HepG2 (cell line): ENCODE data around the gene MEIOC. TPM values are rescaled to one million over a fixed set of nuclear protein-coding genes. Genes with fewer than 3 reads are reported as not detected.

Source experiments
- ATF2 ChIP-seq: sonication (generic); formaldehyde crosslinking; IDR thresholded peaks from 2 replicates; pipeline ENCODE4 v1.4.0; 2020; ENCODE audit warnings: missing genetic modification reagents
- GPN1 ChIP-seq: sonication (generic); formaldehyde crosslinking; IDR thresholded peaks from 2 replicates; pipeline ENCODE4 v1.5.1; 2020; ENCODE audit warnings: missing genetic modification reagents, borderline replicate concordance
- KLF11 ChIP-seq: IDR thresholded peaks from 2 replicates; pipeline ENCODE4 v1.6.1; 2016; ENCODE audit warnings: missing compliant biosample characterization
- NCOR1 ChIP-seq: fragments of 200-600 bp; sonication (generic); IDR thresholded peaks from 2 replicates; pipeline ENCODE4 v1.7.0; 2017; ENCODE audit warnings: antibody characterized with exemption, low read length, borderline replicate concordance
- ONECUT2 ChIP-seq: sonication (generic); formaldehyde crosslinking; IDR thresholded peaks from 2 replicates; pipeline ENCODE4 v1.4.0; 2020; ENCODE audit warnings: missing genetic modification reagents
- POLR2G ChIP-seq: fragments of 200-400 bp; formaldehyde crosslinking; IDR thresholded peaks from 2 replicates; pipeline ENCODE4 v1.6.1; 2018; ENCODE audit warnings: mild to moderate bottlenecking, low read depth, low read length, moderate library complexity
- SMAD9 ChIP-seq: sonication (generic); formaldehyde crosslinking; IDR thresholded peaks from 2 replicates; pipeline ENCODE4 v1.5.1; 2020; ENCODE audit warnings: mild to moderate bottlenecking, missing genetic modification reagents
- TCF7L2 ChIP-seq: IDR thresholded peaks from 2 replicates; pipeline ENCODE4 v1.6.1; 2011; ENCODE audit warnings: mild to moderate bottlenecking, low read depth, low read length, moderate library complexity
- ZC3H4 ChIP-seq: sonication (generic); formaldehyde crosslinking; IDR thresholded peaks from 2 replicates; pipeline ENCODE4 v1.4.0; 2020; ENCODE audit warnings: missing genetic modification reagents, borderline replicate concordance
- ZKSCAN1 ChIP-seq: fragments of 150-350 bp; IDR thresholded peaks from 2 replicates; pipeline ENCODE4 v1.6.1; 2014; ENCODE audit warnings: low read length
- ZNF337 ChIP-seq: sonication (generic); formaldehyde crosslinking; IDR thresholded peaks from 2 replicates; pipeline ENCODE4 v1.5.1; 2020; ENCODE audit warnings: missing genetic modification reagents, low read depth, mild to moderate bottlenecking, borderline replicate concordance
- ZNF713 ChIP-seq: sonication (generic); formaldehyde crosslinking; IDR thresholded peaks from 2 replicates; pipeline ENCODE4 v1.4.0; 2020; ENCODE audit warnings: mild to moderate bottlenecking, missing genetic modification reagents
- ZNF788 ChIP-seq: sonication (generic); formaldehyde crosslinking; IDR thresholded peaks from 2 replicates; pipeline ENCODE4 v1.5.0; 2020; ENCODE audit warnings: mild to moderate bottlenecking, missing genetic modification reagents, borderline replicate concordance
- ZNF816 ChIP-seq: sonication (generic); formaldehyde crosslinking; IDR thresholded peaks from 2 replicates; pipeline ENCODE4 v1.8.0; 2022; ENCODE audit warnings: missing genetic modification reagents, mild to moderate bottlenecking, borderline replicate concordance
- ZSCAN9 ChIP-seq: IDR thresholded peaks from 2 replicates; pipeline ENCODE4 v1.6.1; 2016; ENCODE audit warnings: borderline replicate concordance
- polyA plus RNA-seq, 8 experiments: library from polyadenylated mRNA; depleted of rRNA in 3 of 8; stranded (reverse) in 7 of 8; unstranded in 1 of 8; fragments of >200 nt; fragmentation: Illumina TruSeq in 4 of 8; extraction: Trizol in 4 of 8; gene quantifications; 2 replicates each; pipeline versions ENCODE4 v1.2.1 to v1.2.3, GENCODE V29; 2011 to 2016; ENCODE audit warnings: low read depth in 4 of 8, missing spikeins in 1 of 8, mixed read lengths in 1 of 8; ENCODE audit not compliant: insufficient read depth in 1 of 8
- total RNA-seq, 5 experiments: library from RNA; depleted of rRNA; stranded (reverse); fragments of >200 nt; fragmentation: Illumina TruSeq; extraction: Trizol; gene quantifications; 2 replicates each; pipeline ENCODE4 v1.2.3, GENCODE V29; 2016; ENCODE audit warnings: low read depth in 1 of 5
- TF ChIP-seq, protein P1 (sequence below): sonication (generic); formaldehyde crosslinking; IDR thresholded peaks from 2 replicates; pipeline ENCODE4 v1.5.0; 2020; ENCODE audit warnings: mild to moderate bottlenecking, missing genetic modification reagents, borderline replicate concordance
- TF ChIP-seq, protein P2 (sequence below): sonication (generic); formaldehyde crosslinking; IDR thresholded peaks from 2 replicates; pipeline ENCODE4 v1.4.0; 2020; ENCODE audit warnings: missing genetic modification reagents, low read depth, mild to moderate bottlenecking, borderline replicate concordance

The MEIOC gene
- total and polyA plus RNA-seq, 2 of the 13 experiments (the other 11 are each of a cell fraction or from before 2014, with no cell fraction given), result 0.04 to 0.15 TPM

- TF ChIP-seq ZNF713 (peak; percentile 95; the same call in 1 of the 2 replicates), TCF7L2 (no peak), KLF11 (CRISPR knock-in tag) (no peak), ONECUT2 (CRISPR knock-in tag) (no peak; the same call in none of the 2 replicates), ZSCAN9 (peak; percentile 57), ZNF788 (CRISPR knock-in tag) (peak; percentile 96), GPN1 (CRISPR knock-in tag) (no peak; the same call in 1 of the 2 replicates), ZNF337 (peak; percentile 89; the same call in 1 of the 2 replicates), SMAD9 (CRISPR knock-in tag) (peak; percentile 51; the same call in 1 of the 2 replicates), NCOR1 (peak; percentile 45; the same call in 1 of the 2 replicates), ZC3H4 (CRISPR knock-in tag) (no peak), ATF2 (peak; percentile 34; the same call in 1 of the 2 replicates), ZNF816 (peak; percentile 96), POLR2G (peak; percentile 99), ZKSCAN1 (no peak)
- TF ChIP-seq, protein P1, sequence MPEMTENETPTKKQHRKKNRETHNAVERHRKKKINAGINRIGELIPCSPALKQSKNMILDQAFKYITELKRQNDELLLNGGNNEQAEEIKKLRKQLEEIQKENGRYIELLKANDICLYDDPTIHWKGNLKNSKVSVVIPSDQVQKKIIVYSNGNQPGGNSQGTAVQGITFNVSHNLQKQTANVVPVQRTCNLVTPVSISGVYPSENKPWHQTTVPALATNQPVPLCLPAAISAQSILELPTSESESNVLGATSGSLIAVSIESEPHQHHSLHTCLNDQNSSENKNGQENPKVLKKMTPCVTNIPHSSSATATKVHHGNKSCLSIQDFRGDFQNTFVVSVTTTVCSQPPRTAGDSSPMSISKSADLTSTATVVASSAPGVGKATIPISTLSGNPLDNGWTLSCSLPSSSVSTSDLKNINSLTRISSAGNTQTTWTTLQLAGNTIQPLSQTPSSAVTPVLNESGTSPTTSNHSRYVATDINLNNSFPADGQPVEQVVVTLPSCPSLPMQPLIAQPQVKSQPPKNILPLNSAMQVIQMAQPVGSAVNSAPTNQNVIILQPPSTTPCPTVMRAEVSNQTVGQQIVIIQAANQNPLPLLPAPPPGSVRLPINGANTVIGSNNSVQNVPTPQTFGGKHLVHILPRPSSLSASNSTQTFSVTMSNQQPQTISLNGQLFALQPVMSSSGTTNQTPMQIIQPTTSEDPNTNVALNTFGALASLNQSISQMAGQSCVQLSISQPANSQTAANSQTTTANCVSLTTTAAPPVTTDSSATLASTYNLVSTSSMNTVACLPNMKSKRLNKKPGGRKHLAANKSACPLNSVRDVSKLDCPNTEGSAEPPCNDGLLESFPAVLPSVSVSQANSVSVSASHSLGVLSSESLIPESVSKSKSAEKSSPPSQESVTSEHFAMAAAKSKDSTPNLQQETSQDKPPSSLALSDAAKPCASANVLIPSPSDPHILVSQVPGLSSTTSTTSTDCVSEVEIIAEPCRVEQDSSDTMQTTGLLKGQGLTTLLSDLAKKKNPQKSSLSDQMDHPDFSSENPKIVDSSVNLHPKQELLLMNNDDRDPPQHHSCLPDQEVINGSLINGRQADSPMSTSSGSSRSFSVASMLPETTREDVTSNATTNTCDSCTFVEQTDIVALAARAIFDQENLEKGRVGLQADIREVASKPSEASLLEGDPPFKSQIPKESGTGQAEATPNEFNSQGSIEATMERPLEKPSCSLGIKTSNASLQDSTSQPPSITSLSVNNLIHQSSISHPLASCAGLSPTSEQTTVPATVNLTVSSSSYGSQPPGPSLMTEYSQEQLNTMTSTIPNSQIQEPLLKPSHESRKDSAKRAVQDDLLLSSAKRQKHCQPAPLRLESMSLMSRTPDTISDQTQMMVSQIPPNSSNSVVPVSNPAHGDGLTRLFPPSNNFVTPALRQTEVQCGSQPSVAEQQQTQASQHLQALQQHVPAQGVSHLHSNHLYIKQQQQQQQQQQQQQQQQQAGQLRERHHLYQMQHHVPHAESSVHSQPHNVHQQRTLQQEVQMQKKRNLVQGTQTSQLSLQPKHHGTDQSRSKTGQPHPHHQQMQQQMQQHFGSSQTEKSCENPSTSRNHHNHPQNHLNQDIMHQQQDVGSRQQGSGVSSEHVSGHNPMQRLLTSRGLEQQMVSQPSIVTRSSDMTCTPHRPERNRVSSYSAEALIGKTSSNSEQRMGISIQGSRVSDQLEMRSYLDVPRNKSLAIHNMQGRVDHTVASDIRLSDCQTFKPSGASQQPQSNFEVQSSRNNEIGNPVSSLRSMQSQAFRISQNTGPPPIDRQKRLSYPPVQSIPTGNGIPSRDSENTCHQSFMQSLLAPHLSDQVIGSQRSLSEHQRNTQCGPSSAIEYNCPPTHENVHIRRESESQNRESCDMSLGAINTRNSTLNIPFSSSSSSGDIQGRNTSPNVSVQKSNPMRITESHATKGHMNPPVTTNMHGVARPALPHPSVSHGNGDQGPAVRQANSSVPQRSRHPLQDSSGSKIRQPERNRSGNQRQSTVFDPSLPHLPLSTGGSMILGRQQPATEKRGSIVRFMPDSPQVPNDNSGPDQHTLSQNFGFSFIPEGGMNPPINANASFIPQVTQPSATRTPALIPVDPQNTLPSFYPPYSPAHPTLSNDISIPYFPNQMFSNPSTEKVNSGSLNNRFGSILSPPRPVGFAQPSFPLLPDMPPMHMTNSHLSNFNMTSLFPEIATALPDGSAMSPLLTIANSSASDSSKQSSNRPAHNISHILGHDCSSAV (CRISPR knock-in tag), result 0 out of 2 replicates have a peak, but pooled peaks have one; percentile 49
- TF ChIP-seq, protein P2, sequence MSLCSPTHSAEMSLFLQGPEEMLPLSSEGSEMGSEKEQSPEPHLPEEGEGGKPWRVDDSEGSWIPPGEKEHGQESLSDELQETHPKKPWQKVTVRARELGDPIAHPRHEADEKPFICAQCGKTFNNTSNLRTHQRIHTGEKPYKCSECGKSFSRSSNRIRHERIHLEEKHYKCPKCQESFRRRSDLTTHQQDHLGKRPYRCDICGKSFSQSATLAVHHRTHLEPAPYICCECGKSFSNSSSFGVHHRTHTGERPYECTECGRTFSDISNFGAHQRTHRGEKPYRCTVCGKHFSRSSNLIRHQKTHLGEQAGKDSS (CRISPR knock-in tag), result peak; percentile 66; the same call in 1 of the 2 replicates
Measured at GRCh38 chr17:44689477-44690217, 33.4 kb downstream of the MEIOC start, which contains the start of gene CCDC43 (continued).
